HG03060 (cell line): ENCODE data around the gene GJC2.
A peak's percentile ranks its signal among the peaks of the same experiment; 100 is the strongest.

Experiments
- ATAC-seq: cut with Tn5 transposase; IDR thresholded peaks from one replicate; pipeline ENCODE4 v1.9.1; 2021; ENCODE audit warnings: low read depth, moderate number of reproducible peaks; ENCODE audit not compliant: unreplicated experiment

The GJC2 gene

GRCh38 chr1:228155596-228156514 lies 6.1 kb downstream of the GJC2 start:
- ATAC-seq, result no peak

DNA sequence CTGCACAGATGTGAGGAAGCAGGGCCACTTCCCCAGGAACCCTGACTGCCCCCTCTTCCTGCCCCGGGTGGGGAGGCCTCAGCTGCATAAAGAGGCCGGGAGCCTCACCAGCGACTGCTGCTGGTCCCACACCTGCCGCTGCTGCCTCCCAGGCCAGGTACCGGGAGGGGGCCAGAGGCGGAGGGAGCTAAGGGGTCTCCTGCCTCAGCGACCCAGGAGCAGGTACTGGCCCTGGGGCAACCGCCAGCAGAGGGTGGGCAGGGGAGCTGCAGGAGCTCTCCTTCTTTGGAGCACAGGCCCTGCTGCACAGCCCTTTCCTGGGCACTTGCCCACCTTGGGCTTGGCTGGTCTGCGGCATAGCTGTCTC lies 6.8 kb downstream of the GJC2 start:
- no peak for ATAC-seq

- ATAC-seq, result no peak
Observed at GRCh38 chr1:228156941-228157728, 7.4 kb downstream of the GJC2 start.

DNA sequence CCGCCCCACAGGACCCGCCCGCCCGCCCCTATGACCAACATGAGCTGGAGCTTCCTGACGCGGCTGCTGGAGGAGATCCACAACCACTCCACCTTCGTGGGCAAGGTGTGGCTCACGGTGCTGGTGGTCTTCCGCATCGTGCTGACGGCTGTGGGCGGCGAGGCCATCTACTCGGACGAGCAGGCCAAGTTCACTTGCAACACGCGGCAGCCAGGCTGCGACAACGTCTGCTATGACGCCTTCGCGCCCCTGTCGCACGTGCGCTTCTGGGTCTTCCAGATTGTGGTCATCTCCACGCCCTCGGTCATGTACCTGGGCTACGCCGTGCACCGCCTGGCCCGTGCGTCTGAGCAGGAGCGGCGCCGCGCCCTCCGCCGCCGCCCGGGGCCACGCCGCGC lies 8.0 kb downstream of the GJC2 start:
- no peak for ATAC-seq

GRCh38 chr1:228158151-228159007 lies 8.6 kb downstream of the GJC2 start:
- no peak for ATAC-seq

DNA sequence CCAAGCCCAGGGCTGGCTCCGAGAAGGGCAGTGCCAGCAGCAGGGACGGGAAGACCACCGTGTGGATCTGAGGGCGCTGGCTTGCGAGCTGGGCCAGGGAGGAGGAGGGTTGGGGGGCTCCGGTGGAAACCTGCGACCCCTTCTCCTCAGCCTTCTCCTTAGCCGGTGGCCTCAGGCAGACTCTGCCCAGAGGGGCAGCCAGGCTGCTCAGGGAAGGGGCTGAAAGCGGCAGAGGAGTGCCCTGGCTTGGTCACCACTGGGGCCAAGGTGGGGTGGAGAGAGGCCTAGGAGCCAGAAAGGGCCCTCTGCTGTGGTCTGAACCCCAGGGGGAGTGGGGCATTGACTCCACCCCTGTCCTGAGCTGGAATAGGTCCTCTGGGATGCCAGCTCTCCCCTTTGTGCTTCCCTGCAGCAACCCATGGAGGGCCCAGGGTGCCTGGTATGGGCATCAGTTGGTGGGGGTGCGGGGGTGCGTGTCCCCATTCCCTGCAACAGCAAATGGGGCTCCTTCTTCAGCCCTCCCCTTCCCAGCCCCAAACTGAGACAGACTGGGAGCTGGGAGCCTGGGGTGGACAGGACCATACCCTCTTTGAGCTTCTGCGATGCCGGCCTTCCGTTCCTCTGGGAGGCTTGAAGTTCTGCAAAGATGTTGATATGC lies 9.4 kb downstream of the GJC2 start:
- no peak for ATAC-seq

DNA sequence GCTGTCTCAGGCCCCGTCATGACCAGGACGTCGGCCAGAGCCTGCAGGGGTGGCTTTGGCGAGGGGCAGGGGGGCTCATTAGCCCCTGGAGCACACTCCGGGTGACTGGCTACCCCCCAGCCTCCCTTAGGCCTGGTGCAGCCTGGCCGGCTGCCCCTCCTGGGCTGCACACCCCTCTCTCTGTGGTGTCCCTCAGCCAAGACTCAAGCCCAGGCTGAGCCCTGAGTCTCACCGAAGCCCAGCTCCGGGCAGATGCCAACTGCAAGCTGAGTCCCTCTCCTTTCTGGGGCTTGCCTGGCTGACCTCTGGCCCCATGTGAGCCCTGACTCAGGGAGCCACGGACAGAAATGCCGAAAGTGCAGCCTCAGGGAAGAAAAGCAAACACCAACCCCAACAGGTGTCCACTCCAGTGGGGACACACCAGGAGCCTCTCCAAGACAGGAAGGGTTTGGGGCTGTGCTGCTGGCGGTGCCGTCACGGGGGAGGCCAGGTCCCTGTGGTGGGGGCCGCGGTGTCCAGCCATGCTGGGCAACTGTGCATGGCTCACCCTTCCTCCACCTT lies 10.6 kb downstream of the GJC2 start:
- ATAC-seq, result no peak

DNA sequence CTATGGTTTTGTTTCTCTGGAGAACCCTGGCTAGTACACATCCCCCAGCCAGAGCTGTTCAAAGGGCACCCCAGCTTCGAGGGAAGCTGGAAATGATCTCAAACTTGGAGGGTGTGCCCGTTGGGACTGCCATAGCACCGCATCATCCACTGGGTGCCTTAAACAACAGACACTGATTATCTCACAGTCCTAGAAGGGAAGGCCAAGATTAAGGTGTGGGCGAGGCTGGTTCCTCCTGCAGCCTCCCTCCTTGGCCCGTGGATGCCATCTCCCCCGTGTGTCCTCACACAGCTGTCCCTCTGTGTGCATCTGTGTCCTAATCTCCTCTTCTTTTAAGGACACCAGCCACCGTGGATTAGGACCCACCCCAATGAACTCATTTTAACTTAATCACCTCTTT lies 11.6 kb downstream of the GJC2 start:
- no peak for ATAC-seq

GRCh38 chr1:228161866-228162265 lies 12.1 kb downstream of the GJC2 start:
- ATAC-seq, result no peak

DNA sequence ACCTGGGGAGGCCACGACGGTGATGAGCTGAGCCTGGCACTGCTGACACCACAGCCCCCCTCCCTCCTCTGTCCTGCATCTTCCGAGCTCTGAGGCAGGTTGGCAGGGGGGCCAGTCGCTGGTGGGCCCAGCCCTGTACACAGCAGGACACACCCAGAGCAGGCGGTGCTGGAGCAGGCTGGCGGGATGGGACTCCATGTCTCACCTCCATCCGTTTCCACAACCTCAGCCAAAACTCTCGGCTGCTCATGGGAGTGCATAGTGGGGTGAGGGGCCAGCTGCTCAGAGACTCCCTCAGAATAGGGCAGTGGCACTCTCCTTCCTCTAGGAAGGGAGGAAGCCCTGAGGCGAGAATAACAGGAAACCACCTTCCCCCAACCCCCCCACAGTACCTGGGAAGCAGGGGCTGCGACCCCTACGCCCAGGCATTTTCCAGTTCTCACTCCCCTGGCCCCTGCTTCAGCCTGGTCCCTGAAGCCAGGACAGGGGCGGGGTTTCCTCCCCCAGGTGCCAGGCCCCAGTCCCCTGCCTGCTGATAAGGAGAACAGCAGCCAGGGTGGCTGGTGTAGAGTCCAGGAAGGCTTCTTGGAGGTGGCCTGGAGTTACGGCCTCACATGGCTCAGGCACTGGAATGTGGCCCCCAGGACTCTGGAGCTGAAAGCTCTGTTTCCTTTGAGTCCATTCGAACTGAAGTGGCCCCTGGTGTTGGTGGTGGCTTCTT lies 12.7 kb downstream of the GJC2 start:
- no peak for ATAC-seq

- ATAC-seq, result no peak
Observed at GRCh38 chr1:228163007-228163753, 13.4 kb downstream of the GJC2 start.

DNA sequence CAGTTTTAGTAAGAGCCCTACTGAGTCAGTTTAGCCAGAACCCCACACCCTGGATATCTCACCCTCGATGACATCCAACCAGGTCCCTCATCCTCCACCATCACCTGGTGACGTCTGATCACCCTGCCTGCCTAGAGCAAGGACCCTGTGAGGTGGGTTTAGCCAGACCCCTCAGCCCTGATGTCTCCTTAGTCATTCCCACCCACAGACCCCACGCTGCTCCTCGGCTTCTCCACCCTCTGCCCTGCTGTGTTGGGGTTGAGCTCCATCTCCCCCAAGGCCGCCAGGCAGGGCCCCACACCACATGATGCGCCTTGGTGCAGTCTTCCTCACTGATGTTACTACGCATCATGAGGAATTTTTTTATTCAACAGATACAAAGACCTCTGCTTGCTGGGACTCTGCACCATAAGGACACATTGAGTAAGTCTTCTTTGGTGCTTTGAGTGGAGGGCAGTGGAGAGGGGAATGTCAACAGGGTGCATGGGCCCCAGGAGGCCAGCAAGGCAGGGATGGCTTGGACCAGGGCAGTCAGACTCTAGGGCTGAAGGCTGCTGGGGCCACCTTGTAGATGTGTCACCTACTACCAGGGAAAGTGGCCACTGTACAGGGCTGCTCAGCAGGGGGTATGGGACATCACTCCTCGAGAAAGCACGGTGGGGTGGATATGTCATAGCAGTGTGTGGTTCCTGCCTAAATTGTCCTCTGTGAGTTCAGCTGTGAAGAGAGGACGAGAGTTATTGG lies 14.2 kb downstream of the GJC2 start:
- ATAC-seq, result no peak

DNA sequence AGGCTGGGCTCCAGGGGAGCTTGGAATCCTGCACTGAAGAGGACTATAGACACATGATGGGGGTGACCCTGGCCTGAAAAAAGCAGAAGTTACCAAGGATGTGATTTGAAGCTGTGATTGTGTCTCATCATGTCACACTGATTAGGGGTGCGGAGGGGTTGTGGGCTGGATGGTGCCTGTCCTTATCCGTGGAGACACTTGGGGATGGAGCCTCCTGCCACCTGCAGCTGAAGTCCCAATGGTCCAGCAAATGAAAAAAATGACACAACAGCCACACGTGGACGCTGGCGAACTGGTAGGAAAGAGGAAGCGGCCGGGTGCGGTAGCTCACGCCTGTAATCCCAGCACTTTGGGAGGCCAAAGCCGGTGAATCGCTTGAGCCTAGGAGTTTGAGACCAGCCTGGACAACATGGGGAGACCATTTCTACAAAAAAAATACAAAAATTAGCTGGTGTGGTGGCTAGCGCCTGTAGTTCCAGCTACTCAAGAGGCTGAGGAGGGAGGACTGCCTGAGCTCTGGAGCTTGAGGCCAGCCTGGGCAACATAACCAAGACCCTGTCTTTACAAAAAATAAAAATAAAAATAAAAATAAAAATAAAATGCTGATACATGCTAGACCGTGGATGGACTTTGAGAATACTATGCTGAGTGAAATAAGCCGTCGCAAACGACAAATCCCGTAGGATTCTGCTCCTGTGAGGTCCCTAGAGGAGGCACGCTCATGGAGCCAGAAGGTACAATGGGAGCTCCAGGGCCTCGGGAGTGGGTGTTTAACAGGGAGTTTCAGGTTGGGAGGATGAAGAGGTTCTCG lies 15.0 kb downstream of the GJC2 start:
- no peak for ATAC-seq

DNA sequence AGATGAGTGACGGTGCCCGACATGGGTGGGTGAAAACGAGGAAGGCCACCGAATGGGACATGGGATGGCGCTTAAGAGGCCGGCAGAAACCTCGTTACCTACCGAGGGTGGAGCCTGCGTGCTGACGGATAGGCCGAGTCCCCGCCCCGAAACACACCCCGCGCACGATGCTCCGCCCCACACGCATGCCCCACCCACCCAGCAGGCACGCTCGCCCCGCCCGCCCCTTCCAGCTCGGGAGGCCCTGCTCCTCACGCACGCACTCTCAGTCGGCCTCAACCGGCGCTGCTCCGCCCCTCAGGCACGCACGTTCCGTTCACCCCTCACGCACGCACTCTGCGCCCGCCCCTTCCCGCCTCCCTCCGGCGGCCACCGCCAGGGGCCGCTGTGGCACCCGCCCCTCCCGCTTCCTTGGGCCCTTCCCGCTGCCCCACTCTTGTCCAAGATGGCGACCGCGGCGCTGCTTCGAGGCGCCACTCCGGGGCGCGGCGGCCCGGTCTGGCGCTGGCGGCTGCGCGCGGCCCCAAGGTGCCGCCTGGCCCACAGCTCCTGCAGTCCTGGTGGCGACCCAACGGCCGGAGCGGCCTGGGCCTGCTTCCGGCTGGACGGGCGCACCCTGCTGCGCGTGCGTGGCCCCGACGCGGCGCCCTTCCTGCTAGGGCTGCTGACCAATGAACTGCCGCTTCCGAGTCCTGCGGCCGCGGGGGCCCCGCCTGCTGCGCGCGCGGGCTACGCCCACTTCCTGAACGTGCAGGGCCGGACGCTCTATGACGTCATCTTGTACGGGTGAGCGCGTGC lies 15.8 kb downstream of the GJC2 start, which contains the start of gene IBA57:
Gene IBA57 (plus strand): TSS at position 433 of the 798 bp plus-strand sequence. CDS start 13 bp downstream, at position 446.
- peak; percentile 66 for ATAC-seq

GRCh38 chr1:228166170-228166936 lies 16.6 kb downstream of the GJC2 start:
- peak; percentile 8 for ATAC-seq
